ENCODE measurements around the gene DHX16. TPM values are rescaled to one million over a fixed set of nuclear protein-coding genes. Genes with fewer than 3 reads are reported as not detected.

DHX16 gene
- total RNA-seq, 1 donor from 2014 or later, result 24.8 TPM

DNA sequence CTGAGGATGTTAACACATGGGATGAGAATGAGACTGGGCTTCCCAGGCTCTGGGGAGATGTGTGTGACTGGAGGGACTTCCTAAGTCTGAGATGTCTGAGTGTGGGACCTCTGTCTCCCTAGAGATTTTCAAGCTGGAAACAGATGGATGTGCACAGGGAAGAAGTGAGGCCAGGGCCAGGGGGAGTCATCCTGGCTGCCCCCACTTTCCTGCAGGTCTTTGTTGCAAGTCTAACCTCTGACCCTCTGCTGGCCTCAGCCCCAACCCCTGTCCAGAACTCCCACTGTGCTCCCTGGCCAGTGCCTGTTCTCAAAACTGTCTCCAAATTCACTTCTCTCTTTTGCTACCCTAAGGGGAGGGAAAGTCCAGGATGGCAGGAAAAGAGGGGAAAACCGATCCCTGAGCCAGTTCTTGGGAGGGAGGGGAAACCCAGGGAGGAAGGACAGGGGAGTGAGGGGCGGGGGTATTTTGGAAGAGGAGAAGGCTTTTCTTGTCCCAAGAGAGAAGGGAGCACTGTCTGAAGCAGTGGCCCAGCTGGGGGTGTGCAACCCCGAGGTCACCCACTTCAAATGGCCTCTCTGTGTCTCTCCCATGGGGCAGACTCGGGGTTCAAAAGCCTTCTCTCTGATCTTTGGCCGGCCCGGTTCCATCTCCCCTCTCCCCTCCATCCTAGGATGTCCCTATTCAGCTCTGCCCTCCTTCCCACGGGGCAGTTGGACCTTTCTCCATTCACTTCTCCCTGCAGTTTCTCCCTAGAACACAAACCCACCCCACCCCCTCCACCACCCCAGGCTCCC, 10.6 kb upstream of the DHX16 start:
- intact Hi-C loops (cut with DNase I), result loop anchor here (10.0 kb wide), 2 partner anchors 69 to 201 kb away; partner anchors contain the start of genes DDR1, MRPS18B and PPP1R10
- no peak for DNase-seq (ENCODE audit: extremely low spot score in 2 of 2)
- no peaks in the 10 kb centered on the region for H3K9me3 ChIP-seq
- TF ChIP-seq, protein P1, sequence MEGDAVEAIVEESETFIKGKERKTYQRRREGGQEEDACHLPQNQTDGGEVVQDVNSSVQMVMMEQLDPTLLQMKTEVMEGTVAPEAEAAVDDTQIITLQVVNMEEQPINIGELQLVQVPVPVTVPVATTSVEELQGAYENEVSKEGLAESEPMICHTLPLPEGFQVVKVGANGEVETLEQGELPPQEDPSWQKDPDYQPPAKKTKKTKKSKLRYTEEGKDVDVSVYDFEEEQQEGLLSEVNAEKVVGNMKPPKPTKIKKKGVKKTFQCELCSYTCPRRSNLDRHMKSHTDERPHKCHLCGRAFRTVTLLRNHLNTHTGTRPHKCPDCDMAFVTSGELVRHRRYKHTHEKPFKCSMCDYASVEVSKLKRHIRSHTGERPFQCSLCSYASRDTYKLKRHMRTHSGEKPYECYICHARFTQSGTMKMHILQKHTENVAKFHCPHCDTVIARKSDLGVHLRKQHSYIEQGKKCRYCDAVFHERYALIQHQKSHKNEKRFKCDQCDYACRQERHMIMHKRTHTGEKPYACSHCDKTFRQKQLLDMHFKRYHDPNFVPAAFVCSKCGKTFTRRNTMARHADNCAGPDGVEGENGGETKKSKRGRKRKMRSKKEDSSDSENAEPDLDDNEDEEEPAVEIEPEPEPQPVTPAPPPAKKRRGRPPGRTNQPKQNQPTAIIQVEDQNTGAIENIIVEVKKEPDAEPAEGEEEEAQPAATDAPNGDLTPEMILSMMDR (IDR thresholded peaks at IDR 0.05), result no peak
- TF ChIP-seq POLR2A (IDR thresholded peaks at IDR 0.05) (no peak), POLR2AphosphoS5 (IDR thresholded peaks at IDR 0.05; ENCODE audit: insufficient read depth in 1 of 2, low read depth in 1 of 2) (no peak)
- H3K27me3 ChIP-seq, result no peaks in the 10 kb centered on the region
- H3K27ac ChIP-seq, result peak overlapping the region; percentile 92
- H3K4me3 ChIP-seq, result peak overlapping the region; percentile 93 to 97
- peaks cover 0 to 4% of the 10 kb centered on the region in 2 donors for H3K36me3 ChIP-seq
- H3K4me1 ChIP-seq, result peaks cover 86% of the 10 kb centered on the region

DNA sequence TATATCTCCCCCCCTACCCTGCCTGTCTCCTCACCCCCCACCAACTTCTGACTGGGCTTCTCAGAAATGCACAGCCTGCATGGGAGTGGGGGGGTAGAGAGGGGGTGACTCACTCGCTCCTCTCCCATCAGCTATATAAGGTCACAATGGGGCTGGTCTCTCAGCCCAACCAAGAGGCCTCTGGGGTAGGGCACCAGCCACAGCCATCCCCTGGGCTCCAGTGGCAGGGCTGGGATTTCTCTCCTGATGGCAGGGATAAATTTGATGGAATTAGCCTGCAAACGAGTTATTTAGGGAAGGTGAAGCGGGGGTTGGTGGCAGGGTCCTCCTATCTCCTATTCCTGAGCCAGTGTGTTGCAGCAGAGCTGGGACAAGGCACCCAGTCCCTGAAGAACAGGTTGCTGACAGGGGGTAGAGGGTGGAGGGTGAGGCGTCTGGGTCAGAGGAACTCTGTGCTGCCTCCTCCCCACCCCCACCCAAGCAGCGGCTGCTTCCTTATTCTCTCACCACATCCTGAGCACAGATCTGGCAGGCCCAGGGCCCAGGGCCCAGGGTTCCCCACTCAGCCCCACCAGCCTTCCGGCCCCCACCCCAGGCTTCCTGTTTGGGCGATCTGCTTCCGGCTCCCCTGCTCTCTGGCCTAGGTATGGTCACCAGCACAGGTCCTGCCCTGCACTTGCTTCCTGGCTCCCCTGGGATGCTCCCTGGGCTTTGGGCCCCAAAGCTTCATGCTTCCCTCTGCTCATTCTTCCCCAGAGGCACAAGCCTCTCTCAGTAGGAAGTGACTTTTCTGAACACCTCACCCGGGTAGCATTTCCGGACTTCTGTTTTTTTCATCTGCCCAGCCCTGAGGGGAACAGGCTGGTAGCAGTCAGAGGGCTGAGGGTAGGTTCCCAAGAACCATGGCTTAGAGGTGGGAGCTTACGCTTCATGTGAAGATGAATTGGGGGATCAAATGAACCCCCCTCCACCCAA, 9.6 kb upstream of the DHX16 start:
- intact Hi-C loops (cut with DNase I), result loop anchor here (10.0 kb wide), 2 partner anchors 68 to 202 kb away; partner anchors contain the start of genes DDR1, MRPS18B and PPP1R10
- Histone ChIP-seq H3K9me3 (no peaks in the 10 kb centered on the region), H3K27ac (peak overlapping the region; percentile 92), H3K4me1 (peaks cover 80% of the 10 kb centered on the region), H3K36me3 (peaks cover 0 to 13% of the 10 kb centered on the region in 2 donors), H3K4me3 (peak overlapping the region; percentile 93 to 97), H3K27me3 (no peaks in the 10 kb centered on the region)
- DNase-seq (ENCODE audit: extremely low spot score in 2 of 2), result no peak
- TF ChIP-seq, protein P1 (IDR thresholded peaks at IDR 0.05), result no peak
- TF ChIP-seq POLR2AphosphoS5 (IDR thresholded peaks at IDR 0.05; ENCODE audit: insufficient read depth in 1 of 2, low read depth in 1 of 2) (peak; percentile 22 to 77), POLR2A (IDR thresholded peaks at IDR 0.05) (peak in 1 of 2 donors; percentile 3)

DNA sequence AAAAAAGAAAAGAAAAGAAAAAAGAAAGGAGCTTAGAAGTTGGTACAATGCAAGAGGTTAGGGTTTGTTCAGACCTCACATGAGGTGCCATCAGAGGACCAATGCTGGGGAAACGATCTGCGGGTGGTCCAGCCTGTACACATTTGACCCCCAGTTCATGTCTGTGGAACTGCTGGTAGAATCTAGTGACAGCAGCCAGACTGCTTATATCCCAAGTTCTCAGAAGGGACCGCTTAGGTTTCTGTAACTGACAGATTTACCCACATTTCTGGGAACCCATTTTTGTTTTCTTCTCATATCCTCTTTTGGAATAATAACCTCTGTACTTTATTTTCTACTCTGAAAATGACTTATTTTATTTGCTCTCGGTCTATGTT, 8.9 kb upstream of the DHX16 start:
- peak overlapping the region; percentile 92 for H3K27ac ChIP-seq

DNA sequence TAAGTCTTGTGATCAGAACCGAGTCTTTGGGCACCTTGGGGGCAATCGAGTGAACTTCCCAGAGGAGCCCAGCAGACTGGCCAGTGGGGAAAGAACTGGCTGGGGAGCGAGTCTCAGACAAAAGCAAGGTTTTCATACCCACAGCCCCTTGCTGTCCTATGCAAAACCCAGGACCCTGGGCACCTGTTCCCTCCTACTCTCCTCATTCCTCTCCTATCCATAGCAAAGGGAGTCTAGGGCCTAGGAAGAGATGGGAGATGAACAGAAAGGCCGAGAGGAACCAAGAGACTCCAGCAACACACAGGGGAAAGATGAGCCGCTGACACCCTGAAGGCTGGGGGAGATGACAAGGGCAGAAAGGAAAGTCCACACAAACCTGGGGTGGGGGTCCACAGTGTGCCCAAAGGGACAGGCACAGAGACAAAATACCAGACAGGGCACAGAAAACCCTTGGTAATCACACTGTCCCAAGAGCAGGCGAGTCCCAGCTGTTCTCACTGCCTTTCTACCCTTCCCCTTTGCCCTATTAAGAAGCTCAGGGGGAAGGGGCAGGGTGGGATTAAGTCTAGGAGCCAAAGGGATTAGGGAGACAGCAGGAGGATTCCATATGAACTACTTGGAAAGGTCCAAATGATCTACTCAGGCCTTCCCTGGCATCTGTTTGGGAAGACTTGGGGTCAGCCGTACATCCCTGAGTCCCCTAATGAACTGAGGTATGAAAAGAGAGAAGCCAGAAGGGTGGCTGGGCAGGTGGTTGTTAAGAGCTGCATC, 7.1 kb upstream of the DHX16 start:
- TF ChIP-seq POLR2AphosphoS5 (IDR thresholded peaks at IDR 0.05; ENCODE audit: insufficient read depth in 1 of 2, low read depth in 1 of 2), result no peak
- TF ChIP-seq, protein P1 (IDR thresholded peaks at IDR 0.05), result no peak
- TF ChIP-seq POLR2A (IDR thresholded peaks at IDR 0.05), result no peak
- H3K36me3 ChIP-seq, result peaks cover 0 to 30% of the 10 kb centered on the region in 2 donors
- H3K27me3 ChIP-seq, result no peaks in the 10 kb centered on the region
- peak overlapping the region; percentile 9 to 21 for H3K4me3 ChIP-seq
- DNase-seq (ENCODE audit: extremely low spot score in 2 of 2), result no peak
- peaks cover 68% of the 10 kb centered on the region for H3K4me1 ChIP-seq
- peak overlapping the region; percentile 92 for H3K27ac ChIP-seq
- intact Hi-C loops (cut with DNase I), result loop anchor here (1.0 to 10.0 kb wide), 3 partner anchors 42 to 205 kb away; partner anchors contain the start of genes DDR1, MRPS18B and PPP1R10
- H3K9me3 ChIP-seq, result no peaks in the 10 kb centered on the region

More for the DNA sequence above, 8.9 kb upstream of the DHX16 start:
- no peaks in the 10 kb centered on the region for H3K9me3 ChIP-seq
- H3K4me1 ChIP-seq, result peaks cover 80% of the 10 kb centered on the region
- TF ChIP-seq, protein P1 (IDR thresholded peaks at IDR 0.05), result no peak
- TF ChIP-seq POLR2A (IDR thresholded peaks at IDR 0.05), result no peak
- TF ChIP-seq POLR2AphosphoS5 (IDR thresholded peaks at IDR 0.05; ENCODE audit: insufficient read depth in 1 of 2, low read depth in 1 of 2), result no peak
- H3K36me3 ChIP-seq, result peaks cover 0 to 20% of the 10 kb centered on the region in 2 donors
- no peak for DNase-seq (ENCODE audit: extremely low spot score in 2 of 2)
- intact Hi-C loops (cut with DNase I), result loop anchor here (10.0 kb wide), 2 partner anchors 67 to 203 kb away; partner anchors contain the start of genes DDR1, MRPS18B and PPP1R10
- peak overlapping the region; percentile 93 to 97 for H3K4me3 ChIP-seq
- no peaks in the 10 kb centered on the region for H3K27me3 ChIP-seq

Data from vagina (tissue), 2 donors.